ENCODE results near the gene SPAAR.
"Not testable (repeated sequence)": the region's sequence is repeated elsewhere in the genome, so short reads cannot be mapped to it uniquely, and the experiment has no call there.

The SPAAR gene

DNA sequence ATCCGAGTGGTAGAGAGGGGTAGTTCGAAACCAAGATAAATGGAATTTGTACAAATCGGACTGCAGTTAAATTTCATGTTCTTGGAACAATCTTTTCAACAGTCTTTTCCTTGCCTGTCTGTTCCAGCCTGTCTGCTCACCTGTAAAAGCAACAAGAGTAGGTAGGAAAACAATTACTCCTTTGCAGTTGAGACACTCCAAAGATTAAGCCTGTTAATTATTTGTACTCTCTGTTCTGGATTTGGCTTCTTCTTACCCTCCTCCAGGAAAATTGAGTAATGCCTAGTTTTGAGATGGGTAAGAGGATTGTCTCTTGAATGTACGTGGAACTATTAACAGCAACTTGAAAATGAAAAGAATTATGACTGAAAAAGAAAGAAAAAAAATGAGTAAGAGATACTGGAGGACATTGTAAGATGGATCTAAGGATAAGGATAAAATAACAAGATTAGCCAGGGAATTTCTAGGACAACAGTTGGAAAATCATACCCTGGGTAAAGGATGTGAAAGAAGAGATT is 24.3 kb downstream of the SPAAR start:
- Histone ChIP-seq H3K4me3 (ENCODE audit: insufficient read depth, low read length, poor library complexity, severe bottlenecking) (no peak overlapping the region), H3K36me3 (ENCODE audit: low read length) (no peaks in the 10 kb centered on the region), H3K9ac (ENCODE audit: low read length) (no peak overlapping the region), H3K9me3 (ENCODE audit: insufficient read depth, low read length) (no peaks in the 10 kb centered on the region), H2AFZ (ENCODE audit: low read depth, low read length, severe bottlenecking) (no peak overlapping the region), H3K4me2 (ENCODE audit: low read depth, low read length, poor library complexity, severe bottlenecking) (no peak overlapping the region), H3K9me2 (replicated peaks; ENCODE audit: insufficient read depth, low read length) (no peaks in the 10 kb centered on the region), H3K27me3 (ENCODE audit: low read length) (no peaks in the 10 kb centered on the region), H3K27ac (ENCODE audit: low read depth, low read length) (no peak overlapping the region), H4K20me1 (ENCODE audit: low read depth, low read length) (no peaks in the 10 kb centered on the region), H3K79me2 (ENCODE audit: insufficient read depth, low read length) (no peaks in the 10 kb centered on the region), H3F3A (ENCODE audit: insufficient read depth) (no peaks in the 10 kb centered on the region)
- no peak for TF ChIP-seq EZH2phosphoT487 (conservative IDR thresholded peaks at IDR 0.05; ENCODE audit: low read length)
- TF ChIP-seq, protein P1, sequence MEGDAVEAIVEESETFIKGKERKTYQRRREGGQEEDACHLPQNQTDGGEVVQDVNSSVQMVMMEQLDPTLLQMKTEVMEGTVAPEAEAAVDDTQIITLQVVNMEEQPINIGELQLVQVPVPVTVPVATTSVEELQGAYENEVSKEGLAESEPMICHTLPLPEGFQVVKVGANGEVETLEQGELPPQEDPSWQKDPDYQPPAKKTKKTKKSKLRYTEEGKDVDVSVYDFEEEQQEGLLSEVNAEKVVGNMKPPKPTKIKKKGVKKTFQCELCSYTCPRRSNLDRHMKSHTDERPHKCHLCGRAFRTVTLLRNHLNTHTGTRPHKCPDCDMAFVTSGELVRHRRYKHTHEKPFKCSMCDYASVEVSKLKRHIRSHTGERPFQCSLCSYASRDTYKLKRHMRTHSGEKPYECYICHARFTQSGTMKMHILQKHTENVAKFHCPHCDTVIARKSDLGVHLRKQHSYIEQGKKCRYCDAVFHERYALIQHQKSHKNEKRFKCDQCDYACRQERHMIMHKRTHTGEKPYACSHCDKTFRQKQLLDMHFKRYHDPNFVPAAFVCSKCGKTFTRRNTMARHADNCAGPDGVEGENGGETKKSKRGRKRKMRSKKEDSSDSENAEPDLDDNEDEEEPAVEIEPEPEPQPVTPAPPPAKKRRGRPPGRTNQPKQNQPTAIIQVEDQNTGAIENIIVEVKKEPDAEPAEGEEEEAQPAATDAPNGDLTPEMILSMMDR (IDR thresholded peaks at IDR 0.05; ENCODE audit: insufficient read depth, low read length, poor library complexity, severe bottlenecking), result no peak

DNA sequence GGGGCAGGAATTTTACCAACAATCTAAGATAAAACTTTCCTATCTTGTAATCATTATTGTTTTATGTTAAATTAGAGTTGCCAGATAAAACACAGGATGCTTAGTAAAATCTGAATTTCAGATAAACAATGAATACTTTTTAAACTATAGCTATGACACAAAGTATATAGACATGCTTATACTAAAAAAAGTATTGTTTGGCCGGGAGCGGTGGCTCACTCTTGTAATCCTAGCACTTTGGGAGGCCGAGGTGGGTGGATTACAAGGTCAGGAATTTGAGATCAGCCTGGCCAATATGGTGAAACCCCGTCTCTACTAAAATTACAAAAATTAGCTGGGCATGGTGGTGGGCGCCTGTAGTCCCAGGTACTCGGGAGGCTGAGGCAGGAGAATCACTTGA is 24.8 kb downstream of the SPAAR start:
- not testable (repeated sequence) for H3F3A ChIP-seq (ENCODE audit: insufficient read depth); H3K9me2 ChIP-seq (replicated peaks; ENCODE audit: insufficient read depth, low read length); H3K9ac ChIP-seq (ENCODE audit: low read length); H3K36me3 ChIP-seq (ENCODE audit: low read length); H3K79me2 ChIP-seq (ENCODE audit: insufficient read depth, low read length); H4K20me1 ChIP-seq (ENCODE audit: low read depth, low read length); H3K9me3 ChIP-seq (ENCODE audit: insufficient read depth, low read length); H3K27me3 ChIP-seq (ENCODE audit: low read length); H2AFZ ChIP-seq (ENCODE audit: low read depth, low read length, severe bottlenecking); H3K4me2 ChIP-seq (ENCODE audit: low read depth, low read length, poor library complexity, severe bottlenecking); H3K4me3 ChIP-seq (ENCODE audit: insufficient read depth, low read length, poor library complexity, severe bottlenecking); H3K27ac ChIP-seq (ENCODE audit: low read depth, low read length)

DNA sequence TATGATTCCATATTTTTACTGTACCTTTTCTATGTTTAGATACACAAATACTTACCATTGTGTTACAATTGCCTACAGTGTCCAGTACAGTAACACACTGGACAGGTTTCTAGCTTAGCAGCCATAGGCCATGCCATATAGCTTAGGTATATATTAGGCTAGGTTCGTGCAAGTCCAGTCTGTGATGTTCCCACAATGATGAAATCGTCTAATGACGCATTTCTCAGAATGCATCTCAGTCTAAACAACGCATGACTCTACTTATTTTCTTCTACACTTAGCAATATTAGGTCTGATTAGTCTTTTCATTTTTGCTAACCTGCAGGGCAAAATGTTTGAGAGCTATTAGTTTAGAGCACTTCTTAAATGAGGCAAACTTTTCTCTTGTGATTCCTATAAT is 26.0 kb downstream of the SPAAR start:
- Histone ChIP-seq H3K27ac (ENCODE audit: low read depth, low read length) (no peak overlapping the region), H3K9me2 (replicated peaks; ENCODE audit: insufficient read depth, low read length) (no peaks in the 10 kb centered on the region), H3K4me3 (ENCODE audit: insufficient read depth, low read length, poor library complexity, severe bottlenecking) (no peak overlapping the region), H3K79me2 (ENCODE audit: insufficient read depth, low read length) (no peaks in the 10 kb centered on the region), H4K20me1 (ENCODE audit: low read depth, low read length) (no peaks in the 10 kb centered on the region), H3F3A (ENCODE audit: insufficient read depth) (no peaks in the 10 kb centered on the region), H3K9me3 (ENCODE audit: insufficient read depth, low read length) (no peaks in the 10 kb centered on the region), H3K4me2 (ENCODE audit: low read depth, low read length, poor library complexity, severe bottlenecking) (no peak overlapping the region), H3K27me3 (ENCODE audit: low read length) (no peaks in the 10 kb centered on the region), H3K36me3 (ENCODE audit: low read length) (no peaks in the 10 kb centered on the region), H2AFZ (ENCODE audit: low read depth, low read length, severe bottlenecking) (no peak overlapping the region), H3K9ac (ENCODE audit: low read length) (no peak overlapping the region)
- TF ChIP-seq, protein P1 (IDR thresholded peaks at IDR 0.05; ENCODE audit: insufficient read depth, low read length, poor library complexity, severe bottlenecking), result no peak
- no peak for TF ChIP-seq EZH2phosphoT487 (conservative IDR thresholded peaks at IDR 0.05; ENCODE audit: low read length)

DNA sequence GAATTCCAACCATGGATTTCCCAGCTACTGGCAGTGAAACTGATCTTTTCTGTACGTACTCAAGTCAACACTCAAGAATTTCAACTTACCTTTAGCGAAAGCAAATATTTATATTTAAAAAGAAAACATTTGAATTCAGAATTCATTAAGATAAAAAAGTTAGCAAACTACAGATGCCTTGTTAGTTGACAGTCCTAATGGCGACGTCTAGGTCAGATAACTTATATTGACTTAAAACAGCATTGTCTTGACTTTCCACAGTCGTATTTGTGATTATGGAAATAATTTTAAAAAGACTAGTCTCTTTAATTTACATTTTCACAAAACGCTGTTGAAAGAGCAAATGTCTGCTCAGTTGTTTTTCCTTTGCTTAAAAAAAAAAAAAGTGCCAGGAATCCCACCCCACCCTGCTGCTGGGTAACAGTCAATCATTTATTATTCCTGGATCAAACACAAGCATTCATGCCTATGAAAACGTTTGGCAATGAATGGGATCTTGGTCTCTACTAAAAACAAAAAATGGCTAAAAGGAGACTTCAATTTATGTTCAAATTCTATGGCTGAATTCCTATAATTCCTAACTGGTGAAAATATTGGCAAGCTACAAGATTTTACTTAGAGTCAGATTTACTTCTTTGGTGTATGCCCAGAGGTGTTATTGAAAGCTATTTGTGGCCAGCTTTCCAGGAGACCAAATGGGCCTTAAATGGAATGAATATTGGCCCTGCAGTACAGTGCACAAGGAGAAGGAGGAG is 26.6 kb downstream of the SPAAR start:
- TF ChIP-seq, protein P1 (IDR thresholded peaks at IDR 0.05; ENCODE audit: insufficient read depth, low read length, poor library complexity, severe bottlenecking), result no peak
- no peak for TF ChIP-seq EZH2phosphoT487 (conservative IDR thresholded peaks at IDR 0.05; ENCODE audit: low read length)
- Histone ChIP-seq H3K36me3 (ENCODE audit: low read length) (no peaks in the 10 kb centered on the region), H3K4me2 (ENCODE audit: low read depth, low read length, poor library complexity, severe bottlenecking) (no peak overlapping the region), H3K4me3 (ENCODE audit: insufficient read depth, low read length, poor library complexity, severe bottlenecking) (no peak overlapping the region), H4K20me1 (ENCODE audit: low read depth, low read length) (no peaks in the 10 kb centered on the region), H3K9me2 (replicated peaks; ENCODE audit: insufficient read depth, low read length) (no peaks in the 10 kb centered on the region), H3K79me2 (ENCODE audit: insufficient read depth, low read length) (no peaks in the 10 kb centered on the region), H3K27ac (ENCODE audit: low read depth, low read length) (no peak overlapping the region), H3K27me3 (ENCODE audit: low read length) (no peaks in the 10 kb centered on the region), H3K9me3 (ENCODE audit: insufficient read depth, low read length) (no peaks in the 10 kb centered on the region), H3F3A (ENCODE audit: insufficient read depth) (no peaks in the 10 kb centered on the region), H3K9ac (ENCODE audit: low read length) (no peak overlapping the region), H2AFZ (ENCODE audit: low read depth, low read length, severe bottlenecking) (no peak overlapping the region)

Measured in SU-DHL-6 (cell line).